HG03196 (cell line): Measurements from ENCODE around the gene RASGEF1C.
"Not testable (repeated sequence)": the region's sequence is repeated elsewhere in the genome, so short reads cannot be mapped to it uniquely, and the experiment has no call there.

Experiments
- ATAC-seq: cut with Tn5 transposase; IDR thresholded peaks from one replicate; pipeline ENCODE4 v1.9.1; 2021; ENCODE audit not compliant: unreplicated experiment

Gene RASGEF1C

DNA sequence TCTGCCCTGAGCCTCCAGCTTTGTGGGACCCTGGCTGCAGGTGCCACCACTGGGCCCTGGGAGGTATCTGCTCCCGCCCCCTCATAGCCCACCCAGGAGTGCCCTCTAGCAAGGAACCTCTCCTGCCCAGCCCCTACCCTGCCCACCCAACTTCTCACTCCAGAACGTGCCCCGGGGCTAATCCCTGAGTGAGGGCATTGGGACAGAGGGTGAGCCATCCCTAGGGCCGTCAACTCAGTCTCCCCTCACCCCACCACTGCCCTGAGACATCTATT lies 2.7 kb upstream of the RASGEF1C start:
- ATAC-seq = no peak

DNA sequence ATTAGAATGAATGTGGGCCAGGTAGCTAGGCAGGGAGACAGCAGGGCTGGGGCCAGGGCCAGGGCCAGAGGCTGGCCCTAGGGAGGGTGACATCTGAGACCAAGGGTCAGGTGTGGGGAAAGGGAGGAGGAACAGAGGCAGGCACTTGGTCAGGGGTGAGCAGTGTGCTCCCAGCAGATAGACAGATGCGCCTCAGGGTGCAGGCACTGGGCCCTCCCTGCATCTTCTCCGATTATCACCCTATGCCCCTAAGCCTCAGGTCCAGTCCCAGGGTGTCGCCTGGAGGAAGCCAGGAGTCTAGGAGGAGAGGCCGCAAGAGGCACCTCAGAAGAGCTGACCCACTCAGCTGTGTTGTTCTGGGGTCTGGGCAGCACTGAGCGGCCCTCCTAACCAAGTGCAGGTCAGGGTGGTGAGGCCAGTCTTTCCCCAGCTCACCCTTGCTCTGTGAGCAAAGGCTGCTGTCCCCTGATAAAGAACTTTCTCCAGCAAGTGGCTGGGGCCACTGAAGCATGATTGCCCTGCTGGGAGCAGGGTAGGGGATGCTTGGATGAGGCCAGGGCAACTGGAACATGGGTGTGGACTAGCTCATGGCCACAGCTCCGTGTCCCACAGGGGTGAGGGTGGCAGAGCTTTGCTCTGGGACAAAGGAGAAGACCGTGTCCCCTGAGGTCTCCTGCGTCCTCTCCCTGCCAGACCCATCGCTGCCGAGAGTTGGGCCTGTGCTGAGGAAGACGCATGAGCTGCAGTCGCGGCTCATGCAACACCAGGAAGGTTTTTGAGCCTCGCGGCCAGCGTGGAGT lies 2.1 kb upstream of the RASGEF1C start:
- no peak for ATAC-seq

DNA sequence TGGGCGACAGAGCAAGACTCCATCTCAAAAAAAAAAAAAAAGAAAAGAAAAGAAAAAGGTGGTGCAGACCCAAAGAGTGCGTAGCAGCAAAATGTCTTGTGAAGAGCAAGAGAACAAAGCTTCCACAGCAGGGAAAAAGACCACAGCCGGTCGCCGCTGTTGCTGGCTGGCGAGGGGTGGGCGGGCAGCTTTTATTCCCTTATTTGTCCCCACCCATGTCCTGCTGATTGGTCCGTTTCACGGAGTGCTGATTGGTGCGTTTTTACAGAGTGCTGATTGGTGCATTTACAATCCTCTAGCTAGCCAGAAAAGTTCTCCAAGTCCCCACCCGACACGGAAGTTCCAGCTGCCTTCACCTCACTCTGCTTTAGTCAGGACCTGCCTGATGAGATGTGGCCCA lies 1.1 kb upstream of the RASGEF1C start:
- not testable (repeated sequence) for ATAC-seq

DNA sequence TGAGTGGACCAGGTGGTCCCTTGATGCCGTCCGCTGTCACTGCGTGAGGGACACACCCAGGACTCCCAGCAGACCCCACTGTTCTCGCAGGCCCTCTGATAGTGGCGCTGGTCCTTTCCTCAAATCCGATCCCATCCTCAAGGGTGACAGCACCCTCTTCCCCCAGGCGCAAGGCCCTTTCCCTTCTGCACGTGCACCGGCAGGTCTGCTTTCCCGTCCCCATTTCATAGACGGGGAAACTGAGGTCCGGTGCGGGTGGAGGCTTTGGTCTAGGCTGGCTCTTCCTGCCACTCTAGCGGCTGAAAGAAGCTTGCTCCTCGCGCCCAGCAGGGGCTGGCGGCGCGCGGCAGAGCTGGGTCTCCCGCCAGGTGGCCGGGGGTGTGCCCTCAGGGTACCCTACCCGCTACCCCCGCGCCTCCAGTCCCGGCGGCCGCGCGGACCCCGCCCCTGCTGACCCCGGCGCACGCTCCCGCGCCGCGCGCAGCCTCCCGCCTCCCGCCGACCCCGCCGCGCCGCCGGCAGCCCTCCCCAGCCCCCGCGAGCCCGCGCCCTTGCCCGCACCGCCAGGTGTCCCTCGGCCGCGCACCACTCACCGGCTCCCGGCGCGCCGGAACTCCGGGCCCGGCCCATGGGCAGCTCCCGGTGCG lies 453 bp downstream of the RASGEF1C start:
- no peak for ATAC-seq

DNA sequence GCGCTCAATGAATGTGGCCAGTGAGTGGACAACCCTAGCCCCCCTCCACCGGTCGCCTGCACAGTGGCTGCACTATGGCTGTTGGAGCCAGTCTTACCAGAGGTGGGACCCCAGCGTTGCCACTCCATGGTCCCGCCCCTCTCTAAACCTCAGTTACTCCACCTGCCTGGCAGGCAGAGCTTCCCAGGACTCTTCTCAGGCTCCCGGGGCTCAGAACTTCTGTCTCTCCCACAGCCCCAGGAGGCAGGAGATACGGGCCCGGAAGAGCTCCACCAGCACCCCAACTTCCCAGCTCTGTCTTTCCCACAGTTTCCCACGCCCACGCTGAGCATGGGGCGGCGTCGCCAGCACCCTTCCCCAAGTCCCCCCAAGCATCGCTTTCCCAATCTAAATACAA lies 975 bp downstream of the RASGEF1C start:
- ATAC-seq = no peak

DNA sequence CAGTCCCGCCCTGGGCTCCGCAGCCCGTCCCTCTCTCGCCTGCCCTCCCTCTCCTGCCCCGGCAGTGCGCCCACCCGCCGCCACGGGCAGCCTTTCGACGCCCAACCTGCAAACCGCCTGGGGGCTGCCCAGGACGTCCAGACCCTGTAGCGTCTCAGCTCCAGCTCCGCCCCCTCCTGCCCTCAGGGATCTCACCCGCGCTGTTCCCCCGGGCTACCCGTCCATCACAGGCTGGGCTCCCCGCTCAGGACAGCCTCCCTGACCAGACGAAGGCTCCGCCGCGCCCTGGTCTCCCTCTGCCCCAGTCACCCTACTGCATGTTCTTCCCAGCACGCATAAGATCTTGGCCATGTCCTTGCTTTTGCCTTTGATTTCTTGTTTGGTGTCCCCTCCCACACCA lies 1.4 kb downstream of the RASGEF1C start:
- no peak for ATAC-seq

DNA sequence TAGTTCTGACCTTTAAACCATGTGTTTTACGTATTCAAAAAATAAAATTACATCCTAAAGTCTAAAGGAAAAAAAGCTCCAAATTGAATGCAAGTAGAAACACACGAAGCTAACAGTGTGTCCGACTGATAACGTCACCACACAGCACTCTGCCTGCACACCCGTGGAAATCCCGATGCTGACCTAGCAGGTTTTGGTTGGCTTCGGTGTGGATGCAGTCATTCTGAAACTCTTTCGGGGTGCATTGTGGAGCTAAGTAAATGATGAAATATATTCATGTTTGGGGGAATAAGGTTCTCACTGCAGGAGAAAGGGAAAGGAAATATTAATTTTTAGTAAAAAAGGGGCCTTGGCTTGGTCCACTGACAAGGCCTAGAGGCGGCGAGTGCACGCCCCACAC lies 2.0 kb downstream of the RASGEF1C start:
- no peak for ATAC-seq

DNA sequence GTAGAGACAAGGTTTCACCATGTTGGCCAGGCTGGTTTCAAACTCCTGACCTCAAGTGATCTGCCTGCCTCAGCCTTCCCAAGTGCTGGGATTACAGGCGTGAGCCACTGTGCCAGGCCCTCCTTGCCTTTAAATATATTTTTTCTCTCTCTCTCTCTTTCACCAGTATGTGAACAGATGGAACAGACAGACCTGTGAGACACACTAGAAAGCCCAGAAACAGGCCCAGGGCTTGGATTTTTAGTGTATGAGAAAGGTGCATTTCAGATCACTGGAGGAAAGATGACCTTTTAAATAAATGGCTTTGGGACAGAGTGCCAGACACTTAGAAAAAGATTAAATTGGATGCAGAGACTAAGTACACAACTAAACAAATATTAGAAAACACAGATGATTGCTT lies 3.1 kb downstream of the RASGEF1C start:
- no peak for ATAC-seq

DNA sequence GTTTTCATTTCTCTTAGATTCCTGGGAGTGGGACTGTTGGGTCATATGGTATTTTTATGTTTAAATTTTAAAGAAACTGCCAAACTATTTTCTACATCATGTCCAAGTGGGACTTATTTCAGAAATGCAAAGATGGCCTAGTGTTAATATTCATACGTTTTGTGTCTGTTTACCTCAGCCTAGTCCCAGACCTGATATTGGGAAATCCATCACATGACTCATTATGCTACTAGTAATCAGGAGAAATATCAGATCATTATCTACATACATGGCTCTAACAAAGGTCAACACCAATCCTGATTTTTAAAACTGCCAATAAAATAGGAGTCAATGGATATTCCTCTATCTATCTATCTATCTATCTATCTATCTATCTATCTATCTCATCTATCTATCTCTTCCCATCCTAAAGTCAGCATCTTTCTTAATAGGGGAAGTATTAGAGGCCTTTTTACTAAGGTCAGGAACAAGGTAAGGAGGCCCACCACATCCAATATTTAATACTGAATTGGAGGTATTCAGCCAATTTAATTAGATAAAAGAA lies 4.7 kb downstream of the RASGEF1C start:
- no peak for ATAC-seq

DNA sequence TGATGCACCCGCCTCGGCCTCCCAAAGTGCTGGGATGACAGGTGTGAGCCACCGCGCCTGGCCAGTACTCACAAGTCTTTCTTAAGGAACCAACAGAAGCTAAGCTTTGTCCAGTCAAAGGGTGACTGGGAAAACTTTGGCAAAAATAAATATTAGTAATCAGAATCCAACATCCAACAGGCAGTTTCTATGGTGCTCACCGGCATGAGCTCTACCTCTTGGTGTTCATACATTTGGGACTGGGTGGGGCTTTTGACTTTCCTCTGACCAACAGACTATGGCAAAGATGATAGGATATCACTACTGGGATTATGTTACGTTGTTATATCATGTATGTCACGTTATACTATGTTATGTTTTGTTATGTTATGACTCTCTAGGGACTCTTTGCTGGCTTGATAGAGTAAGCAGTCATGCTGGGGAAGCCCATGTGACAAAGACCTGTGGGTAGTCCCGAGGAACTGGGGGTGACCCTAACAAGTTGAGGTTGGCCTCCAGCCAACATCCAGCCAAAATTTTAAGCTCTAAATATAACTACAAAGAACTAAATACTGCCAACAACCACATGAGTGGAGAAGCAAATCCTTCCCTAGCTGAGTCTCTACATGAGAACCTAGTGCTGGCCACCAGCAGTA lies 6.0 kb downstream of the RASGEF1C start:
- no peak for ATAC-seq

DNA sequence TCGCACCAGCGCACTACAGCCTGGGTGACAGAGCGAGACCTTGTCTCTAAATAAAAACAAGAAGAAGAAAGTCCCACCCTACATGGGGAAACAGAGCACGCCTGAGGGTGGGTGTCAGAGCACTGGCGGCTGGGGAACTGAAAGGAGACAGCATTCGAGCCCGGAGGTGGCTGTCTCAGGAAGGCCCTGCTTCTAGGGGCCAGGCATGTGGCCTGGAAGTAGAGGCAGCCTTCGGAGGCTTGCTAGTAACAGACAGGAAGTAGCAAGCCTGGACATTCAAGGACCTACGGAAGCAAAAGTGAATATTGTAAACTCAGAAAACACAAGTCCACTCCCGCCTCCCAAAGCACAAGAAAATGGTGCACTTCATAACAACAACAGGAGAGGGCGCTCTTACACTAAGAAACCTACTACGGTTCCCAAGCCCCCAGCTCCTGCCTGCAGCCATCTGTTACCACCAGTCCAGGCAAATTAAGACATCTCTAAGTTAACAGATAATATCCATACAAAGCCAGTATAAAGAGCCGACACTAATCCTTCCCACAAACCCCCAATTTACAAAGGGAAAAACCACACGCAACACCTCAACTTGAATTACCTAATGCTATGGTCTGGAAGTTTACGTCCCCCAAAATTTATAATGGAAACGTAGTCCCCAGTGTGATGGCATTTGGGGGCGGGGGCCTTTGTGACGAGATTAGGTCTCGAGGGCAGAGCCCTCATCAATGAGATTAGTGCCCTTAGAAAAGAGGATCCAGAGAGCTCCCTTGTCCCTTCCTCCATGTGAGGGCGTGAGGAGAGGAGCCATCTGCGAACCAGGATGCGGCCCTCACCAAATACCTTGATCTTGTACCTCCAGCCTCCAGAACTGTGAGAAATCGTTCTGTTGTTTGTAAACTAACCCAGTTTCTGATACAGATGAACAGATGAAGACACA lies 7.7 kb downstream of the RASGEF1C start:
- ATAC-seq = no peak

DNA sequence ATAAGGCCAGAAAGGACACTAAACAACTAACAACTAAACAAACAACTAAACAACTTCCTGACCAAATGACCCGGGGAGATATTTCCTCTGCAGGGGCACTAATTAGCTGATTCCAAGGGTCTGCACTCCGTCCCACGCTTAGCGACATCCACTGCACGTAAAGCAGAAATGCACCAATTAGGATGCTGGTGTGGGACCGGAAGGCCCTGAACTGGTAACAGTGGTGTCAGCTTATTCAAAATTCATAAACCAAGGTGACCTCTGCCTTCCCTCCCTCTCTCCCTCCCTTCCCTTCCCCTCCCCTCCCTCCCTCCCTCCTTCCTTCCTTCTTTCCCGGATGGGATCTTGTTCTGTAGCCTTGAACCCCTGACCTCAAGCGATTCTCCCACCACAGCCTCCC lies 9.6 kb downstream of the RASGEF1C start:
- no peak for ATAC-seq

DNA sequence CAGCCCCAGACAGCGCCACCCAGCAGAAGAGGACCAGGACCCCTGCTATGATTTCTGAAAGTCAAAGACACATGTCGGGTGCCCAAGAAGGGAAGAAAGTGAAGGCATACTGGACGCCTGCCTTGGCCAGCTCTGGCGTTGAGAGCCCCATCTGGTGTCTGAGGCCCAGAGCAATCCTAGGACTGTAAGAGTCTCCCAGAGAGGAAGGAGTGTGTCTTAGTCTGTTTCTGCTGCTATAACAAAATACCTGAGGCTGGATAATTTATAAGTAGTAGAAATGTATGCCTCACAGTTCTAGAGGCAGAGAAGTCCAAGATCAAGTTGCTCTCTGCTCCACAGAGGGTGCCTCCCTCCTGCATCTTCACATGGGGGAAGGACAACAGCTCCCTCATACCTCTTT lies 10.8 kb downstream of the RASGEF1C start:
- no peak for ATAC-seq

DNA sequence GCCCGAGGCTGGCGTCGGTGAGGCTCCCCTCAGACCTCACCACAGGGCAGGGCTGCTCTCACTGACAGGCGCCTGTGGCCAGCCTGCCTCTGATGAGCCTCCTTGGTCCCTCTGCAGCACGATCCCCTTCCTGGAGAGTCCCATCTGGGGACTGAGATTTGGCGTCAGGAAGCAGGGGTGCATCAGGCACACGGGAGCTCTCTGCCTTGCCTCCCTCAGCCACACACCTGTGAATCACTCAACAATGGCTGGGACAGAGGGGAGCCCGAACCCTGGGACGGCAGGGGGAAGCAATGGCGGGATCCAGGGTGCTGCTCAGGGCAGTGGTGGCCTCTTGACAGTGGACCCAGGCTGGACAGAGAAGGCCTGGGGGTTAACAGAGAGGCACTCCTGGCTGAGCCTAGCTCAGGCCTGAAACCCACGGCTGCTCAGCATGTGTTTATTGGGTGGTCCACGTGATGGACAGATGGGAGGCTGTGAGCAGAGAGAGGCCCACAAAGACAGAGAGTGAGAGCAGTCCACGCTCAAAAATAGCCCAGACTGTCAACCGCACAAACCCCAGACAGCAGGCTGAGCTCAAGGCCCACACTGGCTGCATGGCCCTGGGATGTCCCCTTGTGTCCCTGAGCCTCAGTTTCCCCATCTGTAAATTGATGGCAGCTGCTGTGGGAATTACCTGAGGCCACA lies 11.9 kb downstream of the RASGEF1C start:
- no peak for ATAC-seq

DNA sequence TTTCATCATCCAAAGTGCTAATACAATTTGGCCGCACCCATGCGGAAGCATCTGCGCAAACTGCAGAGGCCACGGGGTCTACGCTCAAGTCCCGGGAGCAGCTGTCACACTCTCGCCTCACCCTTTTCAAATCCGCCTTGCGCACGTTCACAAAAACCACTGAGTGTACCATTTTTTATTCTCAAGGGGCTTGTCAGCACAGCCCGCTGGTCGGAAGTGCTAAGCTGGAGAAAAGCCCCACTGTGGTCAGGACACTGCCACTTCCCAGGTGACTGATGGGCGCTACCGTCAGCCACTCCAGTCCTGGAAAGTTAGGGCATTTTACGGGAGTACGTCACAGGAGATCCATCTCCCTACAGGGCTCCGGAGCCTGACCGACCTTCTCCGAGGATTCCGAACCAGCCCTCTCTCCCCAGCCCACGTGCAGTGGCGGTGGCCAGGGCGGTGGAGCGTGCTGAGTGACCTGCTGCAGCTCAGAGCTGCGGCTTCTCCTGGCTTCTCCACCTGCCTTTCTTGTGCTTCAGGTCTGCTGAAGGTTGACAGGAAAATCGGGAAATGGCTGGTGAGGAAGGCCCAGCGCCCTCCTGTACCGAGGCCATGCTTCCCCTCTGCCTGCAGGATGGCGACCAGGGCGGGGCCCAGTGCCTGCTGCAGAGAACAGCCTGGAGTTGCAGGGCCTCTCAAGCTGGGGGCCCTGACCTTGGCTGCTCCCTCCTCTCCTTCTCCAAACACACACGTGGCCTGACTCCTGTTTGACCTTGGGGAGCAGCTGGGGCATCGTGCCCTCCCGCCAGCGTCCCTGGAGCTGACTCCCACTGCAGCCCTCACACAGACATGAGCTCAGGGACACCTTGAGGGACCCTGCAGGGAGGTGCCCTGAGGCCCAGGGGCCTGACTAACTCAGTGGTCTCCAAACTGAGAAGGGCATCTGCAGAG lies 14.3 kb downstream of the RASGEF1C start:
- ATAC-seq = no peak

DNA sequence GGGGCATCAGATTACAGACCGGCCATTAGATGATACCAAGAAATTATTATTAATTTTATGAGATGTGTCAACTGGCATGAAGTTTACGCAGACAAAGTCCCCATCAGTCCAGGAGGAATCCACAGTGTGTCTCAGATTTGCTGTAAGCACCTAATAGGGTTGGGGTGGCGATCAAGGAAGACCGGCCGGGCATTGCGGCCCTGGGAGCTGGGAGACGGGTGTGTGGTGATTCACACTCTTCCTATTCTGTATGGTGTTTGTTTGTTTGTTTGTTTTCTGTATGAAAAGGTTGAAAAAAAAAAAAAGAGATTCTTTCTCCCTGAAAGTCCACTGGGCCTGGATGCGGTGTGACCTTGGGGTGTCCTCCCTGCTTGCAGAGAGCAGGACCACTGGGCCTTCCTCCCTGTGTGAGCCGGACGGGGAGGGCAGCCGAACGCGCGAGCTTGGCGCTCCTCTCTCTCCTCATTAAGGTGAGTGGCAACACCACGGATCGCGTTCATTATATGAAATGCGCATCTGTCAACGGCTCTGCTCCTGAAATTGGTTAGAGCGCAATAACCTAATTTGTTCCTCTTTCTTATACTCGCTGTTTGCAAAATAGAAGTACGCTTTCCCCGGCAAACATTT lies 15.1 kb downstream of the RASGEF1C start:
- no peak for ATAC-seq

DNA sequence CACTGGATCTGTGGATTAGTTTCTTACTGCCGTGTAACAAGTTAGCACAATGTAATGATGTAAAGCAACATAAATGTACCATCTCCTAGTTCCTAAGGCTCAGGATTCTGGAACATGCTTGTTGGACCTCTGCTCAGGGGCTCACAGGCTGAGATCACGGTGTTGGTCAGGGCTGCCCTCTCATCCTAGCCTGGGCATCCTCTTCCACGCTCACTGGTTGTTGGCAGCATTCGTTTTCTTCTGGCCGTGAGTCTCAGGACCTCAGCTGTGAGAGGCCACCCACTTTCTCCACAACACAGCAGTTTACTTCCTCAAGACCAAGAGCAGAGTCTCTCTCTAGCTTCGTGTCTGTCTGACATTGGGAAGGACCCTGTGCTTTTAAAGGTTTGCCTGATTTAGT lies 17.3 kb downstream of the RASGEF1C start:
- no peak for ATAC-seq

DNA sequence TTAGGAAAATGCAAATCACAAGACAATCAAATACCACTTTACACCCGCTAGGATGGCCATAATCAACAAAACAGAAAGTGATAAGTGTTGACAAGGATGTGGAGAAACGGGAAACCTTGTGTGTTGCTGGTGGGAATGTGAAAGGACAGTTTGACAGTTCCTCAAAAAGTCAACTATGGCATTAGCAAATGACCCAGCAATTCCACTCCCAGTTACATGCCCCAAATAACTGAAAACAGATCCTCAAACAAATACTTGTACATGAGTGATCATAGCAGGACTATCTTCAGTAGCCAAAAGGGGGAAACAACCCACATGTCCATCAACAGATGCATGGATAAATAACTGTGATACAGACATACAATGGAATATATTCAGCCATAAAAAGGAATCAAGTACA lies 21.2 kb downstream of the RASGEF1C start:
- no peak for ATAC-seq

DNA sequence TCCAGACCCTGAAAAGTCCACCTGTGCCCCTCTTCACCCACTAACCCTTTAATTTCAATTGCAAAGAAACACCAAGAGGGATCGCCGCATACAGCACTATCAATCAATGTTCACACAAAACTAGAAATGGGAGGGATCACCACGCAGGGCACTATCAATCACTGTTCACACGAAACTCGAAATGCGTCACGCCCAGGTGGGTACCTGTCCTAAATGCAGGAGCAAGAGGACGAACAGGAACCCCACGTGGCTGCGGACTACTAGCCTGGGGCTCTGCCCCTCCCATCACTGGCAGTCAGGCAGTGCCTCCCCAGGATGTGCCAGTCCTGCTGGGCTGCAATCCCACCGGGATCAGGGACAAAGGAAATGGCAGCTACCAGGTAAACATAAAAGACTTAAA lies 28.2 kb downstream of the RASGEF1C start:
- no peak for ATAC-seq
